ENCODE data around the gene TENT4A. TPM values are rescaled to one million over a fixed set of nuclear protein-coding genes. Genes with fewer than 3 reads are reported as not detected.

Gene TENT4A
- total RNA-seq, 6 donors from 2014 or later = 19.7 to 44.0 (median 27.3) TPM

GRCh38 chr5:6791031-6791430 is 77.8 kb downstream of the TENT4A start:
- no peaks in the 10 kb centered on the region for H3K4me1 ChIP-seq
- DNase-seq = no peak
- TF ChIP-seq POLR2AphosphoS5 (IDR thresholded peaks at IDR 0.05) = no peak
- TF ChIP-seq POLR2A (IDR thresholded peaks at IDR 0.05) = no peak
- TF ChIP-seq EP300 (IDR thresholded peaks at IDR 0.05) = no peak
- TF ChIP-seq, protein P1, sequence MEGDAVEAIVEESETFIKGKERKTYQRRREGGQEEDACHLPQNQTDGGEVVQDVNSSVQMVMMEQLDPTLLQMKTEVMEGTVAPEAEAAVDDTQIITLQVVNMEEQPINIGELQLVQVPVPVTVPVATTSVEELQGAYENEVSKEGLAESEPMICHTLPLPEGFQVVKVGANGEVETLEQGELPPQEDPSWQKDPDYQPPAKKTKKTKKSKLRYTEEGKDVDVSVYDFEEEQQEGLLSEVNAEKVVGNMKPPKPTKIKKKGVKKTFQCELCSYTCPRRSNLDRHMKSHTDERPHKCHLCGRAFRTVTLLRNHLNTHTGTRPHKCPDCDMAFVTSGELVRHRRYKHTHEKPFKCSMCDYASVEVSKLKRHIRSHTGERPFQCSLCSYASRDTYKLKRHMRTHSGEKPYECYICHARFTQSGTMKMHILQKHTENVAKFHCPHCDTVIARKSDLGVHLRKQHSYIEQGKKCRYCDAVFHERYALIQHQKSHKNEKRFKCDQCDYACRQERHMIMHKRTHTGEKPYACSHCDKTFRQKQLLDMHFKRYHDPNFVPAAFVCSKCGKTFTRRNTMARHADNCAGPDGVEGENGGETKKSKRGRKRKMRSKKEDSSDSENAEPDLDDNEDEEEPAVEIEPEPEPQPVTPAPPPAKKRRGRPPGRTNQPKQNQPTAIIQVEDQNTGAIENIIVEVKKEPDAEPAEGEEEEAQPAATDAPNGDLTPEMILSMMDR (IDR thresholded peaks at IDR 0.05) = no peak

DNA sequence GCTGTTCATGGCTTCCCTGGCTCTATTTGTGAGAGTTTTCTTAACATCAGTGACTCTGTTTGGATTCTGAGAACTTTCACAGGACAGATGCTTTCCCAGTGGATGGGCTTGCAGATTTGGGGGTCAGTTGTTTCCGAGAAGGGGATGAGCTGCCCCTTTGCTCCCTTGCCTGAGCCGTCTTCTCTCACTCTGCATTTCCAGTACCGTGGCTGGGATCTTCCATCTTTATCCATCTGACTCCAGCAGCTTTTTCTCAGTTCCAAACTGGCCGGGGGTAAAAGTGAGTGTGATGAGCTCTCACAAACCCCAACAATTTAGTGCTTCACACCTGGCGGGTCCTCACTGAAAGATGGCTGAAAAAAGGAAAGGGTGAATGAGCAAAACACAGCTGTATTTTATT is 79.1 kb downstream of the TENT4A start:
- Histone ChIP-seq H3K9me3 (no peaks in the 10 kb centered on the region), H3K4me1 (no peaks in the 10 kb centered on the region), H3K27ac (no peak overlapping the region), H3K36me3 (no peaks in the 10 kb centered on the region), H3K4me3 (no peak overlapping the region), H3K27me3 (no peaks in the 10 kb centered on the region)
- TF ChIP-seq POLR2A (IDR thresholded peaks at IDR 0.05) (no peak), POLR2AphosphoS5 (IDR thresholded peaks at IDR 0.05) (no peak), EP300 (IDR thresholded peaks at IDR 0.05) (no peak)
- TF ChIP-seq, protein P1 (IDR thresholded peaks at IDR 0.05) = no peak
- ATAC-seq (ENCODE audit: low FRiP score in 2 of 2) = no peak
- WGBS, 2 donors = 71 to 83% methylated on average over 5 of the region's 5 CpGs
- DNase-seq = no peak

More at GRCh38 chr5:6791031-6791430, 77.8 kb downstream of the TENT4A start:
- no peak overlapping the region for H3K4me3 ChIP-seq
- H3K9me3 ChIP-seq = no peaks in the 10 kb centered on the region
- H3K36me3 ChIP-seq = no peaks in the 10 kb centered on the region
- no peak overlapping the region for H3K27ac ChIP-seq
- 56 to 63% methylated on average over 10 of the region's 10 CpGs for WGBS, 2 donors
- no peak for ATAC-seq (ENCODE audit: low FRiP score in 2 of 2)
- H3K27me3 ChIP-seq = no peaks in the 10 kb centered on the region

- Histone ChIP-seq H3K36me3 (no peaks in the 10 kb centered on the region), H3K27ac (no peak overlapping the region), H3K9me3 (no peaks in the 10 kb centered on the region), H3K27me3 (no peaks in the 10 kb centered on the region), H3K4me1 (no peaks in the 10 kb centered on the region), H3K4me3 (no peak overlapping the region)
- DNase-seq (no peak), ATAC-seq (ENCODE audit: low FRiP score in 2 of 2) (no peak)
- WGBS, 2 donors = 46 to 65% methylated on average over 8 to 14 of the region's 14 CpGs
- TF ChIP-seq EP300 (IDR thresholded peaks at IDR 0.05) (no peak), POLR2A (IDR thresholded peaks at IDR 0.05) (no peak)
These were observed 79.8 kb downstream of the TENT4A start for GRCh38 chr5:6792911-6793471.

DNA sequence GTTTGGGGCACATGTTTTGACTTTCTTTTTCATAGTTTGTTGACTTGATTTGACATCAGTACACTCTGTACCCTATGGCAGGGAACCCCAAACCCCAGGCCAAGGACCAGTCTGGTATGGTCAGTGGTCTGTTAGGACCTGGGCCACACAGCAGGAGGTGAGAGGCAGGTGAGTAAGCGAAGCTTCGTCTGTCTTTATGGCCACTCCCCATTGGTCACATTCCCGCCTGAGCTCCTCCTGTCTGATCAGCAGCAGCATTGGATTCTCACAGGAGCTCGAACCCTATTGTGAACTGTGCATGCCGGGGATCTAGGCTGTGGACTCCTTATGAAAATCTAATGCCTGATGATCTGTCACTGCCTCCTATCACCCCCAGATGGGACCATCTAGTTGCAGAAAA is 88.0 kb downstream of the TENT4A start:
- no peaks in the 10 kb centered on the region for H3K36me3 ChIP-seq
- no peak overlapping the region for H3K4me3 ChIP-seq
- no peaks in the 10 kb centered on the region for H3K27me3 ChIP-seq
- WGBS, 2 donors = 83 to 92% methylated on average over 5 of the region's 5 CpGs
- no peaks in the 10 kb centered on the region for H3K9me3 ChIP-seq
- ATAC-seq (ENCODE audit: low FRiP score in 2 of 2) (no peak), DNase-seq (no peak)
- H3K4me1 ChIP-seq = no peaks in the 10 kb centered on the region
- TF ChIP-seq EP300 (IDR thresholded peaks at IDR 0.05) (no peak), POLR2AphosphoS5 (IDR thresholded peaks at IDR 0.05) (no peak), POLR2A (IDR thresholded peaks at IDR 0.05) (no peak)
- TF ChIP-seq, protein P1 (IDR thresholded peaks at IDR 0.05) = no peak
- no peak overlapping the region for H3K27ac ChIP-seq

DNA sequence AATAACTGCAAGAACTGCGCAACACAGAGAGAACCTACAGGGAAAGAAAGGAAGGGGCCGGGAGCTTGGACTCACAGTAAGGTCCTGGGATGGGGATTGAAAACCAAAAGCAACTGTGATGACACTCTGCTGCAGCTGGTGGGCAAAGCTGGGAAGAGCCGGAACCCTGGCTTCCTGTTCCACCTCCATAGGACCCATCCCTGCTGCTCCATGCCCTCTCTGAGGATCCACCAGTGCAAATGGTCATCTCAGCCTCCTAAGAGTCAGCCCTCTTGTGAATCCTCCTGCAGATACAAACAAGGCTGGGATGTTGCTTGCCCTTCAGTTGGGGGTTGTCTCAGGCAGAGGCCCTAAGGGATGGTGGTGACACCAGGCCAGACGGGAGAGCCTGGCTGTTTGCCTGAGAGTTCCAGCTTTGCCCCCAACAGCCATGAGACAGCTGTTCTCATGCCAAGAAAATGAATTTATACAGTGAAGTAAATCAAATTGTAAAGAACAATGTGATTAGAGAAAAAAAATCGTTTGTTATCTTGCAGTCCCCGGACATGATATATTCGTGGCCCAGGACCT is 90.8 kb downstream of the TENT4A start:
- no peaks in the 10 kb centered on the region for H3K36me3 ChIP-seq
- peaks cover 0 to 5% (median 0%) of the 10 kb centered on the region in 4 donors for H3K9me3 ChIP-seq
- H3K4me1 ChIP-seq = no peaks in the 10 kb centered on the region
- H3K27me3 ChIP-seq = no peaks in the 10 kb centered on the region
- TF ChIP-seq, protein P1 (IDR thresholded peaks at IDR 0.05) = no peak
- no peak for TF ChIP-seq POLR2AphosphoS5 (IDR thresholded peaks at IDR 0.05)
- TF ChIP-seq POLR2A (IDR thresholded peaks at IDR 0.05) = no peak
- TF ChIP-seq EP300 (IDR thresholded peaks at IDR 0.05) = no peak
- ATAC-seq (ENCODE audit: low FRiP score in 2 of 2) = no peak
- DNase-seq = no peak
- no peak overlapping the region for H3K27ac ChIP-seq
- 77 to 79% methylated on average over 7 of the region's 7 CpGs for WGBS, 2 donors
- no peak overlapping the region for H3K4me3 ChIP-seq

Measured in upper lobe of left lung (tissue), 6 donors.